ENCODE measurements around the gene ME2.

- no peak for TF ChIP-seq POLR2A (IDR thresholded peaks at IDR 0.05; ENCODE audit: low read length)
- TF ChIP-seq GATA1 (IDR thresholded peaks at IDR 0.05; ENCODE audit: low read depth, low read length): no peak
Measured at GRCh38 chr18:50866765-50867164, 12.2 kb upstream of the ME2 start.

Data from erythroblast (primary cell).